Suprapubic skin (tissue), 4 donors: ENCODE measurements around the gene PAFAH1B1. TPM values are rescaled to one million over a fixed set of nuclear protein-coding genes. Genes with fewer than 3 reads are reported as not detected.
"Not testable (repeated sequence)": the region's sequence is repeated elsewhere in the genome, so short reads cannot be mapped to it uniquely, and the experiment has no call there.

ENCODE experiments used
- DNase-seq, 2 donors: peaks; one replicate each; pipeline ENCODE4 v3.0.0-alpha.2; 2019; ENCODE audit warnings: low spot score in 2 of 2
- H3K27ac ChIP-seq: fragments of 200-600 bp; sonication (generic); one replicate; pipeline ENCODE4 v1.5.1; 2019
- H3K27me3 ChIP-seq: fragments of 200-600 bp; sonication (generic); one replicate; pipeline ENCODE4 v1.5.1; 2019
- H3K36me3 ChIP-seq: fragments of 200-600 bp; sonication (generic); one replicate; pipeline ENCODE4 v1.5.1; 2019
- H3K4me1 ChIP-seq: fragments of 200-600 bp; sonication (generic); one replicate; pipeline ENCODE4 v1.5.1; 2019
- H3K4me3 ChIP-seq: fragments of 200-600 bp; sonication (generic); one replicate; pipeline ENCODE4 v1.5.1; 2019; ENCODE audit warnings: mild to moderate bottlenecking
- H3K9me3 ChIP-seq: fragments of 200-600 bp; sonication (generic); one replicate; pipeline ENCODE4 v1.5.1; 2019
- CTCF ChIP-seq, 2 donors: fragments of 200-600 bp in 1 of 2; fragments of 450-650 bp in 1 of 2; sonication (generic) in 1 of 2; IDR thresholded peaks; one replicate each; pipeline ENCODE4 v1.5.1; 2016 to 2019; ENCODE audit warnings: antibody characterized with exemption in 2 of 2, mild to moderate bottlenecking in 1 of 2, moderate library complexity in 1 of 2
- EP300 ChIP-seq: sonication (generic); formaldehyde crosslinking; IDR thresholded peaks from one replicate; pipeline ENCODE4 v1.6.1; 2017; ENCODE audit warnings: antibody characterized with exemption
- POLR2A ChIP-seq, 2 donors: fragments of 450-650 bp; IDR thresholded peaks; one replicate each; pipeline ENCODE4 v1.6.1; 2017; ENCODE audit warnings: antibody characterized with exemption in 2 of 2, mild to moderate bottlenecking in 2 of 2, moderate library complexity in 2 of 2
- POLR2AphosphoS5 ChIP-seq, 3 donors: sonication (generic); formaldehyde crosslinking; IDR thresholded peaks; one replicate each; pipeline ENCODE4 v1.6.1; 2017; ENCODE audit warnings: antibody characterized with exemption in 3 of 3
- WGBS: methylation state at CpG from one replicate; pipeline ENCODE4 v1.1.5; 2018; 5-methylcytosine and 5-hydroxymethylcytosine counted together
- total RNA-seq, 4 donors: library from RNA; depleted of rRNA; stranded (reverse); fragments of >200 nt; gene quantifications; one replicate each; pipeline ENCODE4 v1.1.0, GENCODE V29; 2016

Gene PAFAH1B1
- total RNA-seq, 4 donors from 2014 or later = 97.4 to 283 (median 125) TPM

GRCh38 chr17:2637422-2637821 is 44.0 kb downstream of the PAFAH1B1 start:
- Histone ChIP-seq H3K4me3 (no peak overlapping the region), H3K36me3 (peaks cover 42% of the 10 kb centered on the region), H3K4me1 (peaks cover 19% of the 10 kb centered on the region), H3K27ac (no peak overlapping the region), H3K27me3 (no peaks in the 10 kb centered on the region), H3K9me3 (no peaks in the 10 kb centered on the region)
- no peak for TF ChIP-seq POLR2AphosphoS5 (IDR thresholded peaks at IDR 0.05)
- TF ChIP-seq CTCF (IDR thresholded peaks at IDR 0.05) = no peak
- no peak for TF ChIP-seq EP300
- TF ChIP-seq POLR2A (IDR thresholded peaks at IDR 0.05) = no peak
- no peak for DNase-seq
- WGBS = 92% methylated on average over 6 of the region's 6 CpGs

- H3K36me3 ChIP-seq = peaks cover 48% of the 10 kb centered on the region
- no peak overlapping the region for H3K4me3 ChIP-seq
- H3K27me3 ChIP-seq = no peaks in the 10 kb centered on the region
- DNase-seq = no peak
- TF ChIP-seq POLR2AphosphoS5 (IDR thresholded peaks at IDR 0.05) (no peak), POLR2A (IDR thresholded peaks at IDR 0.05) (no peak), CTCF (IDR thresholded peaks at IDR 0.05) (no peak), EP300 (no peak)
- H3K27ac ChIP-seq = no peak overlapping the region
- no peaks in the 10 kb centered on the region for H3K4me1 ChIP-seq
- no peaks in the 10 kb centered on the region for H3K9me3 ChIP-seq
- WGBS = 78% methylated on average over 6 of the region's 6 CpGs
Measured at GRCh38 chr17:2644971-2645370, 51.5 kb downstream of the PAFAH1B1 start.

- no peak for DNase-seq
- Histone ChIP-seq H3K27ac (no peak overlapping the region), H3K36me3 (peaks cover 31% of the 10 kb centered on the region), H3K9me3 (no peaks in the 10 kb centered on the region), H3K27me3 (no peaks in the 10 kb centered on the region), H3K4me1 (no peaks in the 10 kb centered on the region), H3K4me3 (no peak overlapping the region)
- 92% methylated on average over 6 of the region's 6 CpGs for WGBS
- no peak for TF ChIP-seq CTCF (IDR thresholded peaks at IDR 0.05)
- TF ChIP-seq POLR2AphosphoS5 (IDR thresholded peaks at IDR 0.05) = no peak
- TF ChIP-seq EP300 = no peak
- no peak for TF ChIP-seq POLR2A (IDR thresholded peaks at IDR 0.05)
Measured at GRCh38 chr17:2647957-2648356, 54.5 kb downstream of the PAFAH1B1 start.

GRCh38 chr17:2649191-2649590 is 55.7 kb downstream of the PAFAH1B1 start:
- Histone ChIP-seq H3K36me3 (peaks cover 21% of the 10 kb centered on the region), H3K4me3 (no peak overlapping the region), H3K27me3 (no peaks in the 10 kb centered on the region), H3K4me1 (no peaks in the 10 kb centered on the region), H3K9me3 (no peaks in the 10 kb centered on the region), H3K27ac (no peak overlapping the region)
- DNase-seq = no peak
- TF ChIP-seq POLR2A (IDR thresholded peaks at IDR 0.05) = no peak
- no peak for TF ChIP-seq EP300
- TF ChIP-seq POLR2AphosphoS5 (IDR thresholded peaks at IDR 0.05) = no peak
- TF ChIP-seq CTCF (IDR thresholded peaks at IDR 0.05) = no peak
- WGBS = 97% methylated on average over 11 of the region's 11 CpGs

- not testable (repeated sequence) for H3K27me3 ChIP-seq, H3K9me3 ChIP-seq, H3K27ac ChIP-seq, H3K4me3 ChIP-seq, DNase-seq, H3K4me1 ChIP-seq
- H3K36me3 ChIP-seq = peaks cover 19% of the 10 kb centered on the region
- 88% methylated on average over 3 of the region's 3 CpGs for WGBS
Measured at GRCh38 chr17:2652911-2653310, 59.5 kb downstream of the PAFAH1B1 start.

- Histone ChIP-seq H3K4me3 (no peak overlapping the region), H3K27ac (no peak overlapping the region)
Measured at GRCh38 chr17:2655546-2655945, 62.1 kb downstream of the PAFAH1B1 start.

More at GRCh38 chr17:2655546-2655945, 62.1 kb downstream of the PAFAH1B1 start:
- Histone ChIP-seq H3K4me1 (peaks cover 5% of the 10 kb centered on the region), H3K9me3 (no peaks in the 10 kb centered on the region), H3K36me3 (peaks cover 12% of the 10 kb centered on the region), H3K27me3 (no peaks in the 10 kb centered on the region)
- WGBS = 57% methylated on average over 7 of the region's 7 CpGs
- TF ChIP-seq EP300 (no peak), CTCF (IDR thresholded peaks at IDR 0.05) (no peak), POLR2A (IDR thresholded peaks at IDR 0.05) (no peak), POLR2AphosphoS5 (IDR thresholded peaks at IDR 0.05) (no peak)
- DNase-seq = no peak
